HG02610 (cell line): ENCODE data around the gene ARHGDIA.

ENCODE experiments used
- ATAC-seq: cut with Tn5 transposase; IDR thresholded peaks from one replicate; pipeline ENCODE4 v1.9.1; 2021; ENCODE audit warnings: mild to moderate bottlenecking, moderate library complexity; ENCODE audit not compliant: unreplicated experiment

Gene ARHGDIA

DNA sequence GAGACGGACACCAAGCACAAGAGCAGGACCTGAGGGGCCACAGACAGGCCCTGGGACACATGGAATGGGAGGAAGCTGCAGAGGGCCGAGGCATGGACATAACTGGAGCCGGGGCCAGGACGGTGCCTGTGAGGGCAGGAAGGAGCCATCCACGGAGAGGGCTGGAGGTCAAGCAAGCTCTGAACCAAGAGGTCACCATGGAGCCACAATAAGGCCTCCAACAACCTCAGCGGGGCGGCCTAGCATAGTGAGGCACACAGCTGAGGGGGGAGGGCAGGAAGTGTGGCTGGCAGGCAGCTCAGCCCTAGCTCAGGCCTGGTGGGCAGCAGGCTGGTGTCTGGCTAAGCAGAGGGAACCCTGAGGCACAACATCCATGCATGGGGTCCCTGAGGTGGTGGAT, 42.5 kb downstream of the ARHGDIA start:
- no peak for ATAC-seq

DNA sequence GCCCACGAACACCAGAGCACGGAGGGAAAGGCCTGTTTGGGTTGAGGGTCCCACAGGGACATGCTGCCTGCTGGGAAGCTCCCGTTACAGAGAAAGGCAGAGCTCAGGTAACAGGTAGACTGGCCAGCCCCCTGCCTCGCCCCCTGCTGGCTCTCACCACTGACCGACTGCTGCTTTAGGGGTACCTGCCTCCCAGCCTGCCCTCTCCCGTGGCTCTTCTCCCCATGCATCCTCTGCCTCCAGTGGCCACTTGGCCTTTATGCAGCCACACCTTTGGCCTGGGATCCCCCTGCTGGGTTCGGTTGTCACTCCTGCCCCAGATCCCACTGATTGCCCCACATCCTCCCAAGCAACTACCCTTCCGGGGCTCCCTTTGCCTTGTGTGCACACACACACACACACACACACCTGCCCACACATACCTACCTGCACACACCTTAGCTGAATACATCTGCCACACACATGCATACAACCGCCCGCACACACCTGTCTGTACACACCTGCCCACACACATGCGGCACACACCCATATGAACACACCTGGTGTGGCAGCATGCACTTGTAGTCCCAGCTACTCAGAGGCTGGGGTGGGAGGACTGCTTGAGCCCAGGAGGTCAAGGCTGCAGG, 45.2 kb downstream of the ARHGDIA start:
- ATAC-seq: no peak

DNA sequence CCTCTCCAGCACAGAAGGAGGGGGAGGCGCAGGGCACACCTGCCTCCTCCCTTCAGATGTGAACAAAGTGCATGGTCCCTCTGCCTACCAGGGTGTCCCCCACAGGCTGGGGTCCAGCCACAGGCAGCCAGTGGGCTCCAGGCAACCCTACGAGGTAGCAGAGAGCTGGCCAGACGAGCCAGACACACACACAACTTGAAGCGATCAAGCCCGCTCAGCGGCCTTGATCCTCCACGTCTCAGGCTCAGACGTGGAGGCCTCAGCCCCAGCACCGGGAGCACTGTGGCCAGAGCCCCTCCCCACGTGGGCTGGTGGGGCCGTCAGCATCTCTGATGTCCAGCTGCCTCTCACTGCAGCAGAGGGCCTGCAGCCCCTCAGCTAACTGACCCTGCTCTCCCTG, 46.5 kb downstream of the ARHGDIA start:
- ATAC-seq: no peak

DNA sequence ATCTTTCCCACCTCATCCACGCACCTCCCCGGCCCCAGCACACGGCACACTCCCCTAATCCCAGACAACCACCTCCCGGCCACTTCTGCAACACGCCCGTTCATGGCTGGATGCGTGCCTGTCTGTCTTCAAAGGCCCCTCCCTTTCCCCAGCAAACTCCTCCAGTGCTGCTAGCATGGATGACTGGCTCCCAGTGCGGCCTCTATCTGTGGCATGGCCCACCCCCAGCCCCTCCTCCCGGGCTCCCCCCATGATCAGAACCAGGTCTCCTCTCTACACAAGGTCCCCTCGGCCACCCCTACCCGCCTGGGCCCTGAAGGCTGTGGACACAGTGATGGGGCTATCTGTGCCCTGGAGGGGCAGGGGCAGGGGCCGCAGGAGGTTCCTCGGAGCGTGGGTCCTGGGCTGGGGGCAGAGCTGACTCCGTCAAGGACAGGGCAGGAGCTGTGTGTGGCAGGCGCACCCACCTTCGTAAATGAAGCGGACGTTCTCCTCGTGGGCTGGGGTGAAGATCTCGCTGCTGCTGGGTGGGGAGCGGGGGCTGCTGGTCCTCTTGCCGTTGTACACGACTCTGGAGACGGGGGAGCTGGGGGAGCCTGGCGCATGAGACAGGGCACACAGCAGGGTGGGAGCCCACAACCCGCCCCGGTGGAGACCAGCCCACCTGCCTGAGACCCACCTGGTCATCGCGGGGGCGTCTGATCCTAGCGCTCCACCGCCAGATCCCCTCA, 47.2 kb downstream of the ARHGDIA start:
- no peak for ATAC-seq

DNA sequence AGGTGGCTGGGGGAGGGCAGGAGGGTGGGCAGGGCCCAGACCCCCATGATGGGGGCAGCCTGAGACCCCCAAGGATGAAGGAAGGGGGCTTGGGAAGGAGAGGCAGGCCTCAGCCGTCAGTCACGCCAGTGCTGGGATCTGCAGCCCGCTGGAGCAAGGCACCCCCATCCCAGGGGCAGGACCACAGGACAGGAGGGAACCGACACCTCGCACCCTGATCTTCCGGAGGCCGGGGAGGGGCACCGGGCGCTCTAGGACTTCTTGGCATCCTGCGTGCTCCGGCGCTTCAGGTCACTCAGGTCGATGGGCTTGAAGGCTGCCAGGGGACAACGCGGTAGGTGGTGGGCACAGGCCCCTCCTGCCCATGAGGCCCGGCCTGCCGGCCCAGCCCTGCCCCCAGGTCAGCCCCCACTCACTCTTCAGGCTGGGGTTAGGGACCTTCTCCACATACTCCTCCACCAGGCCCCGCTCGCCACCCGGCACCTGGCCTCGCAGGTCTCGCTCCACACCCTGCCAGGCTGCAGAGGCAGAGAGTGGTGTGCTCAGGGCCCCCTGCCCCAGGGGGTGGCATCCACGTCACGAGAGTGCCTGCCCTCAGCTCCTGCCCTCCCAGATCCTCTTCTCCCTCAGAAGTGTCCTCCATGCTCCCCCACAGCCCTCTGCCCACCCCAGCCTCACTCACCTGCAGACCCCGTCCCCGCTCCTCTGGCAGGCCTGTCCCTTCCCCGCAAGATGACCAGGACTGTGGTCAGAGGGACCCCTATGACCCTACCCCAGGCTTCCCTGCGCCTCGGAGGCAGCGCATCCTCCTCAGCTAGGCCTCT, 47.9 kb downstream of the ARHGDIA start:
- ATAC-seq: no peak

DNA sequence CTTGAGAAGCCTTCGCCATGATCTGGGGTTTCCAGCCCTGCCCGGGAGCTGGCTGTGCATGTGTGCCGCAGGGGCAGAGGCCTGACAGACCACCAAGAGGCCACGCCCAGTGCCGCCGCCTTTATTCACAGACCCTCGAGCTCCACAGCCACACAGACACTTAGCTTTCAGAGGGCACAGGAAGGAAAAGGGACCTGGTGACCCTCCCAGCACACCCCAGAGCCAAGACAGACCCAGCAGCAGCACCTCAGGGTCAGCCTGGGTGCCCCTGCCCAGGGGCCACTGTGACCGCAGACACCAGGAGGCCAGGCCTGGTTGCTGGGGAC, 48.9 kb downstream of the ARHGDIA start:
- ATAC-seq: no peak

DNA sequence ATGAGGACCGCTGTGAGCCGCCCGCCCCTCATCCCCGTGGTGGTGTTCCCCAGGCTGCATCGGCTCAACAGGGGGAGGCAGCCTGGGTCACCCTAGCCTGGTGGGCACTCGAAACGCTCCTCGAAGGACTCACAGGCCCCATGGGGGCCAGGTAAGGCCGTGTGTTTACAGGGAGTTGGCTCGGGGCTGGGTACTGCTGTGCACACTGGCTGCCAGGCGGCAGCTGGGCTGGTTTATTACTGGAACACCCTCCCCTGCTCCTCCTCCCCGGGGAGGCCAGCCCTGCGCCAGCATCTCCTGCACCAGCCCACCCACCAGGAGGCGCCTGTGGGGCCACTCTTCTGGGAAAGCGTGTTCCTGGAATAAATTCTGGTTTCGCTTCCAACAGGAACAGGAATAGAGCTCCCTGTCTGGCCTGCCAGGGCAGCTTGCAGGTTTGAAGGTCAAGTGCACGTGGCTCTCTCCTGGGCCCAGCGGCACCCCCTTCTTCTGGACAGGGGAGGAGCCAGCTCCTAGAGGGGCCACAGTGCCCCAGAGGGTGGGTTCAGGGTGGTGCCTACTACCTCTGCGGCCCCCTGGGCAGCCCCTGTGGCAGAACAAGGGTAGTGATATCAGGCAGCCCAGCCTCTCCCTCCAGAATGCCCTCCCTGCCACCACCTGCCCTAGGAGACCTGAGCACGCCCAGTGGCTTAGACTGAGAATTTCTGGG, 49.4 kb downstream of the ARHGDIA start:
- no peak for ATAC-seq

DNA sequence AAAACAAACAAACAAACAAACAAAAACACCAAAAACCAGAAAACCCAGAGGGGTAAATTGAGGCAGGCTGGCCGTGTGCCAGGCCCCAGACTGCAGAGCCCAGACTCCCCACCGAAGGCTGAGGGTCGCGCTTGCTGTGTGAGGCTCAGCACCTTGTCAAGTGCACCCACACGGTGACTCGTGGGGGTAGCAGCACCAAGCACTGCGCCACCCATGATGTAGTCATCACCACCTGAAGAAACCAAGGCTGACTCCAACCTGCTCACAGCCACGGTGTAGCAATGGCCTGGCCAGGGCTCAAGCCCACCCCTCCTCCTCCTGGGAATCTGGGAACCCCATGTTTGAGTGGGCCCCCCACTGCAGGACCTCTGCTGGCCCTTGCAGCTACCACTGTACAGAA, 50.0 kb downstream of the ARHGDIA start:
- no peak for ATAC-seq

DNA sequence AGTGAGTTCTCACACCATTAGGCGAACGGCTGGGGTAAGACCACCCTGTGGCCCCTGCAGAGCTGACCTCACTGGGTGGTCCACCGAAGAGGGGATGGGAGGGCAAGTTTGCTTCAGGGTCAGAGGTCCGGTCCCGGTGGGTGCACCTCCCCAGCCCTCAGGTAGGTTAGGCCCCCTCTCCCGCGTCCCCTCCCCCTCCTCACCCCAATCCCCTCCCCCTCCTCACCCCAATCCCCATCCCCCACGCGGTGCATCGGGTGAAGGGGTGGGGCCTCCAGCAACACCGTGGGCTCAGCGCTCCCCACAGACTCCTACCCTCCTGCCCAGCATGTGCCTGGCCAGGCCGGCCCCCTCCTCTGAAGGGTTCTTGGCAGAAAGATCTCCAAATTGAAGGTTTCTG, 51.4 kb downstream of the ARHGDIA start:
- ATAC-seq: no peak

DNA sequence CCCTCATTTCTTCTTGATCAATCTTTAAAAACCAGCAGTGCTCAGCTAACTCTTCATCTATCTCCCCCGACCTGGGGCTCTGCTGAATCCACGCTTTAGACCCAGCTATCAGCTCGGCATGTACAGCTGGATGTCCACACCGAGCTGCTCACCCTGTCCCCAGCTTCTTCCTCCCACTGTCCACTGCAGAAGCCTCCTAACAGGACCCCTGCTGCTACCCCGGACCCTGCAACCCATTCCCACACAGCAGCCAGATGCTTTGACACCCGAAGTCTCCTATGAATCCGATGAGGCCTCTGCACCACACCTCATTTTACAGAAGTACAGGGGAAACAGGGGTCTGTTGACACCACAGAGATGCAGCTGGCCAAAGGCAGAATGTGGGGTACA, 53.4 kb downstream of the ARHGDIA start:
- no peak for ATAC-seq
